ENCODE results near the gene DHX16. TPM values are rescaled to one million over a fixed set of nuclear protein-coding genes. Genes with fewer than 3 reads are reported as not detected.

DHX16 gene
- total RNA-seq, 1 donor from 2014 or later = 26.9 TPM

DNA sequence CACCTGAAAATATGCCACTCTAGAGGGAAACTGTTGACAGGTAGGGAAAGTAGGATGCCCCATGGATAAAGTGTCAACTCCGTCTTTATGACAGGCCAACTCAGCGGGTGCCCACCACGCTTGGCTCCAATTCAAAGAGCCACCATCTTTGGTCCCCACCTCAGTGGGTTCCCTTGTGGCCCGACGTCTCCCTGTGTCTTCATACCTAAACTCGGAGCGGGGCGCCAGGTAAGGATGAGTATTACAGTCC lies 44.0 kb upstream of the DHX16 start:
- peak overlapping the region; percentile 97 for H3K4me3 Mint-ChIP-seq (ENCODE audit: unreplicated experiment)
- no peak for DNase-seq
- H3K27me3 Mint-ChIP-seq (ENCODE audit: unreplicated experiment) = peaks cover 33% of the 10 kb centered on the region
- peaks cover 25% of the 10 kb centered on the region for H3K9me3 Mint-ChIP-seq (ENCODE audit: unreplicated experiment)
- peaks cover 23% of the 10 kb centered on the region for H3K36me3 Mint-ChIP-seq (ENCODE audit: unreplicated experiment)
- peak overlapping the region; percentile 98 for H3K27ac Mint-ChIP-seq (ENCODE audit: unreplicated experiment)
- H3K4me1 Mint-ChIP-seq (ENCODE audit: low read depth, unreplicated experiment) = peaks cover 10% of the 10 kb centered on the region
- TF ChIP-seq, protein P1, sequence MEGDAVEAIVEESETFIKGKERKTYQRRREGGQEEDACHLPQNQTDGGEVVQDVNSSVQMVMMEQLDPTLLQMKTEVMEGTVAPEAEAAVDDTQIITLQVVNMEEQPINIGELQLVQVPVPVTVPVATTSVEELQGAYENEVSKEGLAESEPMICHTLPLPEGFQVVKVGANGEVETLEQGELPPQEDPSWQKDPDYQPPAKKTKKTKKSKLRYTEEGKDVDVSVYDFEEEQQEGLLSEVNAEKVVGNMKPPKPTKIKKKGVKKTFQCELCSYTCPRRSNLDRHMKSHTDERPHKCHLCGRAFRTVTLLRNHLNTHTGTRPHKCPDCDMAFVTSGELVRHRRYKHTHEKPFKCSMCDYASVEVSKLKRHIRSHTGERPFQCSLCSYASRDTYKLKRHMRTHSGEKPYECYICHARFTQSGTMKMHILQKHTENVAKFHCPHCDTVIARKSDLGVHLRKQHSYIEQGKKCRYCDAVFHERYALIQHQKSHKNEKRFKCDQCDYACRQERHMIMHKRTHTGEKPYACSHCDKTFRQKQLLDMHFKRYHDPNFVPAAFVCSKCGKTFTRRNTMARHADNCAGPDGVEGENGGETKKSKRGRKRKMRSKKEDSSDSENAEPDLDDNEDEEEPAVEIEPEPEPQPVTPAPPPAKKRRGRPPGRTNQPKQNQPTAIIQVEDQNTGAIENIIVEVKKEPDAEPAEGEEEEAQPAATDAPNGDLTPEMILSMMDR (IDR thresholded peaks at IDR 0.05; ENCODE audit: partially characterized antibody, unreplicated experiment) = no peak

DNA sequence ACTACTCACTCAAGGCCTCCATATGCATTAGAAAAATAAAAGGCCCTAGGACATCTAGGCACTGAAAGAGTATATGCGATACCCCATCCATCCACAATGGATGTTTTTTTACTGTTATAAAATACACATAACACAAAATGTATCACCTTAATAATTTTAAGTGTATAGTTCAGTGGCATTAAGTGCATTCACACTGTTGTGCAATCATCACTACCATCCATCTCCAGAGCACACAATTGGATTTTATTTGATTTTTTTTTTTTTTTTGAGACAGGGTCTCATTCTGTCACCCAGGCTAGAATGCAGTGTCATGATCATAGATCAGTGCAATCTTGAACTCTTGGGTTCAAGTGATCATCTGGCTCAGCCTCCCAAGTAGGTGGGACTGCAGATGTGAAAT lies 41.5 kb upstream of the DHX16 start:
- Mint-ChIP-seq H3K27ac (ENCODE audit: unreplicated experiment) (no peak overlapping the region), H3K27me3 (ENCODE audit: unreplicated experiment) (peaks cover 21% of the 10 kb centered on the region), H3K36me3 (ENCODE audit: unreplicated experiment) (peaks cover 13% of the 10 kb centered on the region), H3K9me3 (ENCODE audit: unreplicated experiment) (peaks cover 6% of the 10 kb centered on the region), H3K4me3 (ENCODE audit: unreplicated experiment) (no peak overlapping the region), H3K4me1 (ENCODE audit: low read depth, unreplicated experiment) (peaks cover 10% of the 10 kb centered on the region)
- TF ChIP-seq, protein P1 (IDR thresholded peaks at IDR 0.05; ENCODE audit: partially characterized antibody, unreplicated experiment) = no peak
- no peak for DNase-seq

DNA sequence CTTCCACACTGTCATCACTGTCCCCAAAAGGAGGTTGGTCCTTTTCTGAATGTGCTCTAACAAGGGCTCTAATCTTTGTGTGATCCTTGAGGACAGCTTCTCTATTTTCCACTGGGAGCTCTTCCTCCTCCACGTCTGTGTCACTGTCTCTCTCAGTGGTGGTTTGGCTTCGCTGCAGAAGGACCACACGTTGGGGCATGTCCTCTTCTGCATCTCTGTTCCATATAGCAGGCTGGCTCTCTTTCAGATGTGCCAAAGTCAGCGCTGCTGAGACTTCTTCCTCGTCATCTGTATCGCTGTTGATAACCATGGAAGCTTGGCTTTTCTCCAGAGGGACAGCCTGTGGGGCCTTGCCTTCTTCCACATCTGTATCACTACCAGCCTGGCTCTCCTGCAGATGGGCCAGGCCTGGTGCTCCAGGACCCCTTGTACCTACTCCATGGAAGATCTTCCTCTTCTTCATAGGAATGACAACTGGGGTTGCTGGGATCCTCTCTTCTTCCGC lies 39.7 kb upstream of the DHX16 start:
- DNase-seq = no peak
- peaks cover 13% of the 10 kb centered on the region for H3K36me3 Mint-ChIP-seq (ENCODE audit: unreplicated experiment)
- peaks cover 13% of the 10 kb centered on the region for H3K27me3 Mint-ChIP-seq (ENCODE audit: unreplicated experiment)
- peak overlapping the region; percentile 53 for H3K27ac Mint-ChIP-seq (ENCODE audit: unreplicated experiment)
- peaks cover 4% of the 10 kb centered on the region for H3K9me3 Mint-ChIP-seq (ENCODE audit: unreplicated experiment)
- H3K4me3 Mint-ChIP-seq (ENCODE audit: unreplicated experiment) = no peak overlapping the region
- peaks cover 6% of the 10 kb centered on the region for H3K4me1 Mint-ChIP-seq (ENCODE audit: low read depth, unreplicated experiment)
- TF ChIP-seq, protein P1 (IDR thresholded peaks at IDR 0.05; ENCODE audit: partially characterized antibody, unreplicated experiment) = no peak

DNA sequence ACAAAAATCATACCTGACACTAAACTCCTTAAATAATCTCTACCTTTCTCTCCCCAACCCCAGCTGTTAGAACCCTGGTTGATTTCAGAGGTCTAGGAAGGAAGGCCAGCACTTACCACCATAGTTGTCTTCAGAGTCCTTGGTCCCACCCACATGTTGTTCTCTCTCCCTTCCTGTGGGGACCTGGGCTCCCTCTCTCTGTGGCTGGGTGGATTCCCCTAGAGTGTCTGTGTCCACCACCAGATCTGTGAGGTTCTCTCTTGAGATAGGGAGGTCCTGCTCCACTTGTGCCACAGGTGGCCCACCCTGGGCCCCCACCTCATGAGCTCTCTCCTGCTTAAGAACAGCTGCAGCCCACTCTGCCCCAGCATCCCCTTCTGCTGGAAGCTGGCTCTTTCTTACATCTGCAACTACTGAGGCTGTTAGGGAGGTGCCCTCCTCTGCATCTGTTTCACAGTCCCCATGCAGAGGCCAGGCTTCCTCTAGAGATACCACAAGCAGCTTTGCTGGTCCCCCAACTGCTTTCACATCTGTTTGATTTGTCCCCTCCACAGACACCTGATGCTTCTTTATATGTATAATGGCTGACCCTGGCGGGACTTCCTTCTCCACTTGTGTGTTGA lies 39.1 kb upstream of the DHX16 start:
- H3K36me3 Mint-ChIP-seq (ENCODE audit: unreplicated experiment) = peaks cover 17% of the 10 kb centered on the region
- no peak for DNase-seq
- H3K4me1 Mint-ChIP-seq (ENCODE audit: low read depth, unreplicated experiment) = peaks cover 6% of the 10 kb centered on the region
- peaks cover 10% of the 10 kb centered on the region for H3K27me3 Mint-ChIP-seq (ENCODE audit: unreplicated experiment)
- TF ChIP-seq, protein P1 (IDR thresholded peaks at IDR 0.05; ENCODE audit: partially characterized antibody, unreplicated experiment) = no peak
- H3K9me3 Mint-ChIP-seq (ENCODE audit: unreplicated experiment) = peaks cover 3% of the 10 kb centered on the region
- H3K27ac Mint-ChIP-seq (ENCODE audit: unreplicated experiment) = no peak overlapping the region
- H3K4me3 Mint-ChIP-seq (ENCODE audit: unreplicated experiment) = no peak overlapping the region

DNA sequence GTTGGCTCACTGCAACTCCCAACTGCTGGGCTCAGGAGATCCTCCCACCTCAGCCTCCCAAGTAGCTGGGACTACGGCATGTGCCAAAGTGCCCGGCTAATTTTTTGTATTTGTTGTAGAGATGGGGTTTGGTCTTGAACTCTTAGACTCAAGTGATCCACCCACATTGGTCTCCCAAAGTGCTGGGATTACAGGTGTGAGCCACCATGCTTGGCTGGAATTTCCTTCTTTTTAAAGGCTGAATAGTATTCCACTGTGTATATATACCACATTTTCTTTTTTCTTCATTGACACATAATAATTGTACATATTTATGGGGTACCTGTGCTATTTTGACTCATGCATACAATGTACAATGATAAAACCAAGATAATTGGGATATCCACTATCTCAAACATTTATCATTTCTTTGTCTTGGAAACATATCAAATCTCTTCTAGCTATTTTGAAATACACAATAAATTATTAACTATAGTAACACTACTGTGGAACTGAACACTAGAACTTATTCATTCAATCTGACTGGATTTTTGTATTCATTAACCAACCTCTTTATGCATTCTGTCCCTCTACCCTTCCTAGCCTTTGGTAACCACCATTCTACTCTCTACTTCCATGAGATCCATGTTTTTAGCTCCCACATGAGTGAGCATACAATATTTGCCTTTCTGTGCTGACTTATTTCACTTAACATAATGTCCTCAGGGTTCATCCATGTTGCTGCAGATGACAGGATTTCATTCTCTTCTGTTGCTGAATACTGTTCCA lies 36.5 kb upstream of the DHX16 start:
- peaks cover 9% of the 10 kb centered on the region for H3K27me3 Mint-ChIP-seq (ENCODE audit: unreplicated experiment)
- peaks cover 18% of the 10 kb centered on the region for H3K36me3 Mint-ChIP-seq (ENCODE audit: unreplicated experiment)
- H3K27ac Mint-ChIP-seq (ENCODE audit: unreplicated experiment) = no peak overlapping the region
- DNase-seq = no peak
- TF ChIP-seq, protein P1 (IDR thresholded peaks at IDR 0.05; ENCODE audit: partially characterized antibody, unreplicated experiment) = no peak
- H3K4me3 Mint-ChIP-seq (ENCODE audit: unreplicated experiment) = no peak overlapping the region
- H3K4me1 Mint-ChIP-seq (ENCODE audit: low read depth, unreplicated experiment) = no peaks in the 10 kb centered on the region
- peaks cover 1% of the 10 kb centered on the region for H3K9me3 Mint-ChIP-seq (ENCODE audit: unreplicated experiment)
